WTC11 (cell line): ENCODE data around the gene RXRA. TPM values are rescaled to one million over a fixed set of nuclear protein-coding genes. Genes with fewer than 3 reads are reported as not detected.

Source experiments
- ATAC-seq: fragments of 200-7000 bp; cut with Tn5 transposase; 2 replicates; pipeline ENCODE4 v1.10.0; 2021; ENCODE audit warnings: mild to moderate bottlenecking, moderate library complexity
- CTCF ChIA-PET: fragments of 300-600 bp; sonication (Branson Sonifier 250); formaldehyde crosslinking; loops from one replicate; lab custom pipeline; 2021; ENCODE audit warnings: antibody characterized with exemption; lab: Charles Lee
- POLR2A ChIA-PET: fragments of 350-600 bp; sonication (Branson Sonifier 250); formaldehyde crosslinking; loops from one replicate; lab custom pipeline; 2021; ENCODE audit warnings: antibody characterized with exemption; lab: Charles Lee
- DNase-seq: peaks from one replicate; pipeline ENCODE4 v3.0.0; 2021; ENCODE audit warnings: low spot score
- H3K27ac Mint-ChIP-seq: 2 replicates; pipeline ENCODE4 v1.8.0; 2021; ENCODE audit warnings: mixed read lengths
- H3K27me3 Mint-ChIP-seq: 2 replicates; pipeline ENCODE4 v1.8.0; 2021; ENCODE audit warnings: low read depth, mild to moderate bottlenecking, moderate library complexity, mixed read lengths
- H3K36me3 Mint-ChIP-seq: 2 replicates; pipeline ENCODE4 v1.8.0; 2021; ENCODE audit warnings: mixed read lengths
- H3K4me1 Mint-ChIP-seq: 2 replicates; pipeline ENCODE4 v1.8.0; 2022; ENCODE audit warnings: mixed read lengths
- H3K4me3 Mint-ChIP-seq: 2 replicates; pipeline ENCODE4 v1.8.0; 2021; ENCODE audit warnings: mild to moderate bottlenecking, moderate library complexity, mixed read lengths
- H3K9me3 Mint-ChIP-seq: 2 replicates; pipeline ENCODE4 v1.8.0; 2021; ENCODE audit warnings: mixed read lengths
- ATF1 ChIP-seq: sonication (generic); formaldehyde crosslinking; IDR thresholded peaks from 2 replicates; pipeline ENCODE4 v1.8.1; 2023; ENCODE audit warnings: mild to moderate bottlenecking, moderate library complexity, missing genetic modification reagents
- ERG ChIP-seq: fragments of 250-450 bp; sonication (Bioruptor Pico); IDR thresholded peaks from 2 replicates; pipeline ENCODE4 v1.8.0; 2021; ENCODE audit warnings: mild to moderate bottlenecking
- GRHL2 ChIP-seq: fragments of 250-450 bp; sonication (Bioruptor Pico); IDR thresholded peaks from 2 replicates; pipeline ENCODE4 v1.8.0; 2022; ENCODE audit warnings: mild to moderate bottlenecking, moderate library complexity; ENCODE audit not compliant: insufficient replicate concordance, severe bottlenecking
- HMGXB4 ChIP-seq: sonication (generic); formaldehyde crosslinking; IDR thresholded peaks from 2 replicates; pipeline ENCODE4 v1.8.1; 2023; ENCODE audit warnings: mild to moderate bottlenecking, moderate library complexity, missing genetic modification reagents
- IRF2 ChIP-seq: sonication (generic); formaldehyde crosslinking; IDR thresholded peaks from 2 replicates; pipeline ENCODE4 v1.8.0; 2022; ENCODE audit warnings: low read depth, missing genetic modification reagents, borderline replicate concordance
- JAZF1 ChIP-seq: fragments of 250-450 bp; sonication (Bioruptor Pico); IDR thresholded peaks from 2 replicates; pipeline ENCODE4 v1.9.0; 2021; ENCODE audit warnings: moderate library complexity, mild to moderate bottlenecking, inconsistent platforms
- MXD4 ChIP-seq: fragments of 250-450 bp; sonication (Bioruptor Pico); IDR thresholded peaks from 2 replicates; pipeline ENCODE4 v1.8.0; 2021; ENCODE audit warnings: mild to moderate bottlenecking, moderate library complexity, borderline replicate concordance
- MYBL2 ChIP-seq: sonication (generic); formaldehyde crosslinking; IDR thresholded peaks from 2 replicates; pipeline ENCODE4 v1.8.1; 2023; ENCODE audit warnings: mild to moderate bottlenecking, moderate library complexity, missing genetic modification reagents
- NFATC4 ChIP-seq: fragments of 250-450 bp; sonication (Bioruptor Pico); IDR thresholded peaks from 2 replicates; pipeline ENCODE4 v1.9.0; 2021; ENCODE audit warnings: mild to moderate bottlenecking
- NR2C2 ChIP-seq: sonication (generic); formaldehyde crosslinking; IDR thresholded peaks from 2 replicates; pipeline ENCODE4 v1.8.0; 2022; ENCODE audit warnings: mild to moderate bottlenecking, missing genetic modification reagents
- RELA ChIP-seq: sonication (generic); formaldehyde crosslinking; IDR thresholded peaks from 2 replicates; pipeline ENCODE4 v1.8.1; 2022; ENCODE audit warnings: missing genetic modification reagents, mild to moderate bottlenecking, borderline replicate concordance
- SMAD3 ChIP-seq: sonication (generic); formaldehyde crosslinking; IDR thresholded peaks from 2 replicates; pipeline ENCODE4 v1.8.0; 2022; ENCODE audit warnings: missing genetic modification reagents, mild to moderate bottlenecking, borderline replicate concordance
- SMAD4 ChIP-seq: sonication (generic); formaldehyde crosslinking; IDR thresholded peaks from 2 replicates; pipeline ENCODE4 v1.8.0; 2022; ENCODE audit warnings: mild to moderate bottlenecking, missing genetic modification reagents
- SOX15 ChIP-seq: fragments of 250-450 bp; sonication (Bioruptor Pico); IDR thresholded peaks from 2 replicates; pipeline ENCODE4 v1.9.0; 2021; ENCODE audit warnings: mild to moderate bottlenecking
- TCF7 ChIP-seq: sonication (generic); formaldehyde crosslinking; IDR thresholded peaks from 2 replicates; pipeline ENCODE4 v1.8.0; 2022; ENCODE audit warnings: mild to moderate bottlenecking, low read depth, missing genetic modification reagents, moderate library complexity
- TEAD4 ChIP-seq: sonication (generic); formaldehyde crosslinking; IDR thresholded peaks from 2 replicates; pipeline ENCODE4 v1.8.0; 2022; ENCODE audit warnings: mild to moderate bottlenecking, missing genetic modification reagents
- ZNF121 ChIP-seq: sonication (generic); formaldehyde crosslinking; IDR thresholded peaks from 2 replicates; pipeline ENCODE4 v1.8.0; 2023; ENCODE audit warnings: missing genetic modification reagents
- ZNF138 ChIP-seq: sonication (generic); formaldehyde crosslinking; conservative IDR thresholded peaks from 2 replicates; pipeline ENCODE4 v1.8.1; 2022; ENCODE audit warnings: mild to moderate bottlenecking, moderate library complexity, missing genetic modification reagents
- ZNF219 ChIP-seq: sonication (generic); formaldehyde crosslinking; IDR thresholded peaks from 2 replicates; pipeline ENCODE4 v1.8.0; 2023; ENCODE audit warnings: missing genetic modification reagents, mild to moderate bottlenecking, borderline replicate concordance
- ZNF317 ChIP-seq: sonication (generic); formaldehyde crosslinking; IDR thresholded peaks from 2 replicates; pipeline ENCODE4 v1.8.1; 2023; ENCODE audit warnings: low read depth, mild to moderate bottlenecking, moderate library complexity, missing genetic modification reagents, borderline replicate concordance
- ZNF423 ChIP-seq: fragments of 250-450 bp; sonication (Bioruptor Pico); IDR thresholded peaks from 2 replicates; pipeline ENCODE4 v2.1.2; 2022; ENCODE audit warnings: mild to moderate bottlenecking, moderate library complexity
- total RNA-seq: library from RNA; stranded (reverse); gene quantifications from 3 replicates; pipeline ENCODE4 v1.2.3, GENCODE V29; 2021
- TF ChIP-seq, protein P1 (sequence below): sonication (generic); formaldehyde crosslinking; conservative IDR thresholded peaks from 2 replicates; pipeline ENCODE4 v1.8.1; 2022; ENCODE audit warnings: mild to moderate bottlenecking, missing genetic modification reagents
- TF ChIP-seq, protein P2 (sequence below): sonication (generic); formaldehyde crosslinking; conservative IDR thresholded peaks from 2 replicates; pipeline ENCODE4 v1.8.1; 2023; ENCODE audit warnings: mild to moderate bottlenecking, low read depth, missing genetic modification reagents, moderate library complexity
- TF ChIP-seq, protein P3 (sequence below): fragments of 250-450 bp; sonication (Bioruptor Pico); IDR thresholded peaks from 2 replicates; pipeline ENCODE4 v1.9.0; 2021; ENCODE audit warnings: mild to moderate bottlenecking
- TF ChIP-seq, protein P4 (sequence below): sonication (generic); formaldehyde crosslinking; IDR thresholded peaks from 2 replicates; pipeline ENCODE4 v1.8.1; 2023; ENCODE audit warnings: mild to moderate bottlenecking, missing genetic modification reagents, borderline replicate concordance
- TF ChIP-seq, protein P5 (sequence below): sonication (generic); formaldehyde crosslinking; IDR thresholded peaks from 2 replicates; pipeline ENCODE4 v1.8.1; 2023; ENCODE audit warnings: mild to moderate bottlenecking, missing genetic modification reagents

RXRA gene
- total RNA-seq, 1 experiment from 2014 or later: 27.5 TPM

DNA sequence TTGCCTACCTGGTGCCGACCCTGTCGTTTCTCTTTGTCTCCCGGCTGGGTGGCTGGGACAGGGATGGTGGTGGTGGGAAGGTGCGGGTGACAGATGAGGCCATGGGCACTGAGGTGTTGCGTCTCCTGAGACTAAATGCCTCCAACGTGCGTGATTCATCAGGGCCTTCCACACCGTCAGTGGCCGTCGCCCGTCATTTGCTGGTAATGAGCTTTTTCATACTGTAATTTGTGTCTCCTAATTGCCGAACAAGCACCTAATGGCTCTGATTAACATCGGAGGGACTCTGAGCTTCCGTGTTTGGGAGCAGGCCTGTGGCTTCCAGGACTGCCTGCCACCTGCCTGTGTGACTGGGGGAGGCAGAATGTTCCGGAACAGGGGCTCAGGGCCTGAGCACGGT, 35.2 kb downstream of the RXRA start (continued):
- TF ChIP-seq MXD4 (CRISPR knock-in tag) (no peak), ZNF121 (CRISPR knock-in tag) (no peak)
- TF ChIP-seq, protein P1, sequence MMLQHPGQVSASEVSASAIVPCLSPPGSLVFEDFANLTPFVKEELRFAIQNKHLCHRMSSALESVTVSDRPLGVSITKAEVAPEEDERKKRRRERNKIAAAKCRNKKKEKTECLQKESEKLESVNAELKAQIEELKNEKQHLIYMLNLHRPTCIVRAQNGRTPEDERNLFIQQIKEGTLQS (CRISPR knock-in tag): no peak

- H3K4me1 Mint-ChIP-seq: peaks cover 3% of the 10 kb centered on the region
Measured at GRCh38 chr9:134361843-134362414, 35.7 kb downstream of the RXRA start.

DNA sequence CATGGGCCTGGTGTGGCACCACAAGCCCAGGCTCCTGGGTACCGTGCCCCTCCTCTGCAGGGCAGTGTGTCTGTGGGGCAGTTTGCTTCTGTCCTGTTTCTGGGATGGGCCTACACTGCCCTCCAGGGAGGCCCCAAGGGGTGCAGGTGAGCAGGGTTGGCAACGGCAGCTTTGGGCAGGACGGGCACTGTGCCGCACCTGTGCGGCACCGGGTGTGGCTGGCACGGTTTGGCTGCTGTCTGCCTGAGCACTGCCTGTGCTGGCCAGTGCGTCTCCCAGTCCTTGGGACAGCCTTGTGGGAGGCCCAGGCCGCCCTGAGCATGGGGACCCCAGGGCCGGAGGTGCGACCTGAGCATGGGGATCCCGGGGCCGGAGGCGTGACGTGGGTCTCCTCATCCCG, 37.2 kb downstream of the RXRA start:
- ChIA-PET CTCF (no interaction called here), POLR2A (no interaction called here)
- DNase-seq: no peak
- ATAC-seq: no peak
- H3K4me1 Mint-ChIP-seq: peaks cover 3% of the 10 kb centered on the region
- no peaks in the 10 kb centered on the region for H3K9me3 Mint-ChIP-seq
- H3K4me3 Mint-ChIP-seq: no peak overlapping the region
- H3K36me3 Mint-ChIP-seq: no peaks in the 10 kb centered on the region
- no peak overlapping the region for H3K27ac Mint-ChIP-seq
- H3K27me3 Mint-ChIP-seq: no peaks in the 10 kb centered on the region
- TF ChIP-seq HMGXB4 (CRISPR knock-in tag) (no peak), ZNF219 (CRISPR knock-in tag) (no peak), ZNF138 (no peak)
- TF ChIP-seq, protein P2, sequence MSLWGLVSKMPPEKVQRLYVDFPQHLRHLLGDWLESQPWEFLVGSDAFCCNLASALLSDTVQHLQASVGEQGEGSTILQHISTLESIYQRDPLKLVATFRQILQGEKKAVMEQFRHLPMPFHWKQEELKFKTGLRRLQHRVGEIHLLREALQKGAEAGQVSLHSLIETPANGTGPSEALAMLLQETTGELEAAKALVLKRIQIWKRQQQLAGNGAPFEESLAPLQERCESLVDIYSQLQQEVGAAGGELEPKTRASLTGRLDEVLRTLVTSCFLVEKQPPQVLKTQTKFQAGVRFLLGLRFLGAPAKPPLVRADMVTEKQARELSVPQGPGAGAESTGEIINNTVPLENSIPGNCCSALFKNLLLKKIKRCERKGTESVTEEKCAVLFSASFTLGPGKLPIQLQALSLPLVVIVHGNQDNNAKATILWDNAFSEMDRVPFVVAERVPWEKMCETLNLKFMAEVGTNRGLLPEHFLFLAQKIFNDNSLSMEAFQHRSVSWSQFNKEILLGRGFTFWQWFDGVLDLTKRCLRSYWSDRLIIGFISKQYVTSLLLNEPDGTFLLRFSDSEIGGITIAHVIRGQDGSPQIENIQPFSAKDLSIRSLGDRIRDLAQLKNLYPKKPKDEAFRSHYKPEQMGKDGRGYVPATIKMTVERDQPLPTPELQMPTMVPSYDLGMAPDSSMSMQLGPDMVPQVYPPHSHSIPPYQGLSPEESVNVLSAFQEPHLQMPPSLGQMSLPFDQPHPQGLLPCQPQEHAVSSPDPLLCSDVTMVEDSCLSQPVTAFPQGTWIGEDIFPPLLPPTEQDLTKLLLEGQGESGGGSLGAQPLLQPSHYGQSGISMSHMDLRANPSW: no peak
- TF ChIP-seq, protein P3, sequence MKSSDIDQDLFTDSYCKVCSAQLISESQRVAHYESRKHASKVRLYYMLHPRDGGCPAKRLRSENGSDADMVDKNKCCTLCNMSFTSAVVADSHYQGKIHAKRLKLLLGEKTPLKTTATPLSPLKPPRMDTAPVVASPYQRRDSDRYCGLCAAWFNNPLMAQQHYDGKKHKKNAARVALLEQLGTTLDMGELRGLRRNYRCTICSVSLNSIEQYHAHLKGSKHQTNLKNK: no peak

More at GRCh38 chr9:134361843-134362414, 35.7 kb downstream of the RXRA start:
- Mint-ChIP-seq H3K36me3 (no peaks in the 10 kb centered on the region), H3K27ac (no peak overlapping the region), H3K4me3 (no peak overlapping the region), H3K27me3 (no peaks in the 10 kb centered on the region), H3K9me3 (no peaks in the 10 kb centered on the region)
- ChIA-PET POLR2A (interaction anchor here (0.5 kb wide), 1 partner anchor 335 kb away, joined by 3 read pairs; no protein-coding TSS in a partner anchor), CTCF (interaction anchor here (1.3 kb wide), 1 partner anchor 17 kb away, joined by 3 read pairs; no protein-coding TSS in a partner anchor)
- TF ChIP-seq IRF2 (no peak), SMAD4 (CRISPR knock-in tag) (no peak), TEAD4 (CRISPR knock-in tag) (no peak), ATF1 (CRISPR knock-in tag) (no peak), MYBL2 (CRISPR knock-in tag) (no peak), SMAD3 (no peak), SOX15 (CRISPR knock-in tag) (no peak), ZNF423 (CRISPR knock-in tag) (no peak), JAZF1 (CRISPR knock-in tag) (no peak), ZNF317 (CRISPR knock-in tag) (no peak), TCF7 (CRISPR knock-in tag) (no peak), ERG (CRISPR knock-in tag) (no peak), GRHL2 (CRISPR knock-in tag) (no peak), NR2C2 (CRISPR knock-in tag) (no peak), NFATC4 (no peak), RELA (no peak)
- TF ChIP-seq, protein P4, sequence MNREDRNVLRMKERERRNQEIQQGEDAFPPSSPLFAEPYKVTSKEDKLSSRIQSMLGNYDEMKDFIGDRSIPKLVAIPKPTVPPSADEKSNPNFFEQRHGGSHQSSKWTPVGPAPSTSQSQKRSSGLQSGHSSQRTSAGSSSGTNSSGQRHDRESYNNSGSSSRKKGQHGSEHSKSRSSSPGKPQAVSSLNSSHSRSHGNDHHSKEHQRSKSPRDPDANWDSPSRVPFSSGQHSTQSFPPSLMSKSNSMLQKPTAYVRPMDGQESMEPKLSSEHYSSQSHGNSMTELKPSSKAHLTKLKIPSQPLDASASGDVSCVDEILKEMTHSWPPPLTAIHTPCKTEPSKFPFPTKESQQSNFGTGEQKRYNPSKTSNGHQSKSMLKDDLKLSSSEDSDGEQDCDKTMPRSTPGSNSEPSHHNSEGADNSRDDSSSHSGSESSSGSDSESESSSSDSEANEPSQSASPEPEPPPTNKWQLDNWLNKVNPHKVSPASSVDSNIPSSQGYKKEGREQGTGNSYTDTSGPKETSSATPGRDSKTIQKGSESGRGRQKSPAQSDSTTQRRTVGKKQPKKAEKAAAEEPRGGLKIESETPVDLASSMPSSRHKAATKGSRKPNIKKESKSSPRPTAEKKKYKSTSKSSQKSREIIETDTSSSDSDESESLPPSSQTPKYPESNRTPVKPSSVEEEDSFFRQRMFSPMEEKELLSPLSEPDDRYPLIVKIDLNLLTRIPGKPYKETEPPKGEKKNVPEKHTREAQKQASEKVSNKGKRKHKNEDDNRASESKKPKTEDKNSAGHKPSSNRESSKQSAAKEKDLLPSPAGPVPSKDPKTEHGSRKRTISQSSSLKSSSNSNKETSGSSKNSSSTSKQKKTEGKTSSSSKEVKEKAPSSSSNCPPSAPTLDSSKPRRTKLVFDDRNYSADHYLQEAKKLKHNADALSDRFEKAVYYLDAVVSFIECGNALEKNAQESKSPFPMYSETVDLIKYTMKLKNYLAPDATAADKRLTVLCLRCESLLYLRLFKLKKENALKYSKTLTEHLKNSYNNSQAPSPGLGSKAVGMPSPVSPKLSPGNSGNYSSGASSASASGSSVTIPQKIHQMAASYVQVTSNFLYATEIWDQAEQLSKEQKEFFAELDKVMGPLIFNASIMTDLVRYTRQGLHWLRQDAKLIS: no peak
- TF ChIP-seq, protein P5, sequence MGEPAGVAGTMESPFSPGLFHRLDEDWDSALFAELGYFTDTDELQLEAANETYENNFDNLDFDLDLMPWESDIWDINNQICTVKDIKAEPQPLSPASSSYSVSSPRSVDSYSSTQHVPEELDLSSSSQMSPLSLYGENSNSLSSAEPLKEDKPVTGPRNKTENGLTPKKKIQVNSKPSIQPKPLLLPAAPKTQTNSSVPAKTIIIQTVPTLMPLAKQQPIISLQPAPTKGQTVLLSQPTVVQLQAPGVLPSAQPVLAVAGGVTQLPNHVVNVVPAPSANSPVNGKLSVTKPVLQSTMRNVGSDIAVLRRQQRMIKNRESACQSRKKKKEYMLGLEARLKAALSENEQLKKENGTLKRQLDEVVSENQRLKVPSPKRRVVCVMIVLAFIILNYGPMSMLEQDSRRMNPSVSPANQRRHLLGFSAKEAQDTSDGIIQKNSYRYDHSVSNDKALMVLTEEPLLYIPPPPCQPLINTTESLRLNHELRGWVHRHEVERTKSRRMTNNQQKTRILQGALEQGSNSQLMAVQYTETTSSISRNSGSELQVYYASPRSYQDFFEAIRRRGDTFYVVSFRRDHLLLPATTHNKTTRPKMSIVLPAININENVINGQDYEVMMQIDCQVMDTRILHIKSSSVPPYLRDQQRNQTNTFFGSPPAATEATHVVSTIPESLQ: no peak
- ATAC-seq (no peak), DNase-seq (no peak)
